ENCODE data around the gene ZNF490. TPM values are rescaled to one million over a fixed set of nuclear protein-coding genes. Genes with fewer than 3 reads are reported as not detected.
A peak's percentile ranks its signal among the peaks of the same experiment; 100 is the strongest.
"Not testable (repeated sequence)": the region's sequence is repeated elsewhere in the genome, so short reads cannot be mapped to it uniquely, and the experiment has no call there.

The ZNF490 gene
- total RNA-seq, 8 experiments from 2014 or later, result 6.0 to 11.1 (median 7.3) TPM

DNA sequence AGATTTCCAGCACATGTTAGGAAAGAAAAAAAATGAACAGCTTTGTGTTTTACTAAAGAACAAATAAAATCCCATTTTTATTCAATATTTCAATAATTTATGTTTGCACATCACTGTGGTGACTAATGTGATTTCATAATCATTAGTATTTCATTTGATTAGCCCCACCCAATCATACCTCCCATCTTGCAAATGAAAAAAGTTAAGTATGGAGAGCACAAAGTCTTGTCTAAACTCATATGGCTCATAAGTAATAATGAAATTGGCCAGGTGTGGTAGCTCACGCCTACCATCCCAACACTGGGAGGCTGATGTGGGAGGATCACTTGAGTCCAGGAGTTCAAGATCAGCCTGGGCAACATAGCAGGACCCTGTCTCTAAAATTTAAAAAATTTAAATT is 3.8 kb downstream of the ZNF490 start:
- no peak for ATAC-seq (replicated peaks in 6 of 8)
- 100% methylated on average over 1 of the region's 1 CpG; no CpG with 5 or more reads in 9 of the 10 experiments for WGBS, 10 experiments
- H3K27ac ChIP-seq, result no peak overlapping the region
- in situ Hi-C loops (cut with MboI; ENCODE audit: low pct_unique_long_range_greater_than_20kb in 2 of 9, low sequenced_read_pairs in 9 of 9, unreplicated experiment in 9 of 9), result no loop called here
- peaks cover 4 to 8% of the 10 kb centered on the region in 2 donors for H3K4me1 ChIP-seq (replicated peaks in 1 of 2)
- H3K4me3 ChIP-seq, result no peak overlapping the region

- H3K4me3 ChIP-seq, result no peak overlapping the region
- H3K27ac ChIP-seq, result no peak overlapping the region
- in situ Hi-C loops (cut with MboI; ENCODE audit: low pct_unique_long_range_greater_than_20kb in 2 of 9, low sequenced_read_pairs in 9 of 9, unreplicated experiment in 9 of 9), result no loop called here
- WGBS, 10 experiments, result 80 to 100% (median 92%) methylated on average over 1 of the region's 1 CpG; no CpG with 5 or more reads in 4 of the 10 experiments
- peak in 3 of 8 experiments; percentile 53 to 94 (median 91) for ATAC-seq (replicated peaks in 6 of 8)
- no peaks in the 10 kb centered on the region for H3K4me1 ChIP-seq (replicated peaks in 1 of 2)
These were observed 6.9 kb downstream of the ZNF490 start for GRCh38 chr19:12603714-12604113.

DNA sequence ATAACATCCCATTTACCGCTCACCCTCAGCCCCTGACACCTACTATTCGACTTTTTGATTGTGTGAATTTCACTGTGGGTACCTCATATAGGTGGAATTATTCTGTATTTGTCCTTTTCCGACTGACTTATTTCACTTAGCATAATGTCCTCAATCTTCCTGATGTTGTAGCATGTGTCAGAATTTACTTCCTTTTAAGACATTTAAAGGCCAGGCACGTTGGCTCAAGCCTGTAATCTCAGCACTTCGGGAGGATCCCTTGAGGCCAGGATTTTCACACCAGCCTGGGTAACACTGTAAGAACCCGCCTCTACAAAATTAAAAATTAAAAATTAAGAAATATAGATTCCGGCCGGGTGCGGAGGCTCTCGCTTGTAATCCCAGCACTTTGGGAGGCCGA is 13.0 kb downstream of the ZNF490 start:
- ATAC-seq (replicated peaks in 6 of 8), result no peak
- H3K4me1 ChIP-seq (replicated peaks in 1 of 2), result no peaks in the 10 kb centered on the region
- H3K4me3 ChIP-seq, result no peak overlapping the region
- no peak overlapping the region for H3K27ac ChIP-seq
- 77 to 93% (median 86%) methylated on average over 4 to 11 of the region's 11 CpGs; no CpG with 5 or more reads in 2 of the 10 experiments for WGBS, 10 experiments
- in situ Hi-C loops (cut with MboI; ENCODE audit: low pct_unique_long_range_greater_than_20kb in 2 of 9, low sequenced_read_pairs in 9 of 9, unreplicated experiment in 9 of 9), result no loop called here

- 55 to 100% (median 75%) methylated on average over 1 to 14 of the region's 38 CpGs; no CpG with 5 or more reads in 2 of the 10 experiments for WGBS, 10 experiments
- H3K27ac ChIP-seq, result no peak overlapping the region
- H3K4me1 ChIP-seq (replicated peaks in 1 of 2), result no peaks in the 10 kb centered on the region
- no peak for ATAC-seq (replicated peaks in 6 of 8)
- H3K4me3 ChIP-seq, result no peak overlapping the region
- in situ Hi-C loops (cut with MboI; ENCODE audit: low pct_unique_long_range_greater_than_20kb in 2 of 9, low sequenced_read_pairs in 9 of 9, unreplicated experiment in 9 of 9), result no loop called here
These were observed 13.6 kb downstream of the ZNF490 start for GRCh38 chr19:12596927-12597548.

DNA sequence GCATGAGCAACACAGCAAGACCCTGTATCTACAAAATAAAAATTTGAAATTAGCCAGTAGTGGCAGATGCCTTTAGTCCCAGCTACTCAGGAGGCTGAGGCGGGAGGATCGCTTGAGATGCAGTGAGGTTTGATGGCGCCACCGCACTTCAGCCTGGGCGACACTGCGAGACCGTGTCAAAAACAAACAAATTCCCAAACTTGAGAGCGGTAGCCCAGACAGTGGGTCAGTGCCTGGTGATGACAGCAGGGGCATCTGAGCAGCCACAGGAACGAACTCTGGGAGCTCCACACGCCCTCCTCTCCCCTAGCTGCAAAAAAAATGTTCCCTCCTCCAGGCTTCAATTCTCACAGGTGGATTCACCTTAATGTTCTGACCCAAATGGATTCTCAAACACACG is 14.1 kb downstream of the ZNF490 start:
- Histone ChIP-seq H3K27ac (no peak overlapping the region), H3K4me1 (replicated peaks in 1 of 2) (no peaks in the 10 kb centered on the region), H3K4me3 (no peak overlapping the region)
- no peak for ATAC-seq (replicated peaks in 6 of 8)
- in situ Hi-C loops (cut with MboI; ENCODE audit: low pct_unique_long_range_greater_than_20kb in 2 of 9, low sequenced_read_pairs in 9 of 9, unreplicated experiment in 9 of 9), result no loop called here
- WGBS, 10 experiments, result 83 to 100% (median 95%) methylated on average over 1 to 10 of the region's 11 CpGs; no CpG with 5 or more reads in 4 of the 10 experiments

- Histone ChIP-seq H3K27ac (no peak overlapping the region), H3K4me3 (no peak overlapping the region), H3K4me1 (replicated peaks in 1 of 2) (no peaks in the 10 kb centered on the region)
- WGBS, 10 experiments, result 66 to 100% (median 92%) methylated on average over 1 to 7 of the region's 9 CpGs
- ATAC-seq (replicated peaks in 6 of 8), result no peak
- in situ Hi-C loops (cut with MboI; ENCODE audit: low pct_unique_long_range_greater_than_20kb in 2 of 9, low sequenced_read_pairs in 9 of 9, unreplicated experiment in 9 of 9), result no loop called here
These were observed 29.5 kb downstream of the ZNF490 start for GRCh38 chr19:12581100-12581499.

DNA sequence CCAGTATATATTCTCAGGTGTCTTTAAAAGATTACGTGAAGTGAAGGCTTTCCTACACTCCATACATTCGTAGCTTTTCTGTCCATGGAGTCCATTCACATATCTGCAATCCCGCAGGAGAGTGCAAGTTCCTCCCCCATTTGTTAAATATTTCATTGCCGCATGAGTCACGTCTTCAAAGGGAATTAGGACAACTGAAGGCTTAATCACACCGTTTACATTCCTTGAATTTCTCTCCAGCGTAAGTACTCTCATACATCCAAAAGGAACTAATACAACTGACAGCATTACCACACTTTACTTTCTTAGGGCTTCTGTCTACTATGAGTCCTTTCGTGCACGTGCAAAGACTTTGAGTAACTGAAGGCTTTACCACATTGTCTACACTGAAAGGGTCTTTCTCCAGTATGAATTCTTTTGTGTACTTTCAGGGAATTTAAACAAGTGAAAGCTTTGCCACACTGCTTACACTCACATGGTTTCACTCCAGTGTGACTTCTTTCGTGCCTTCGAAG is 30.4 kb downstream of the ZNF490 start:
- WGBS, 10 experiments, result 80 to 98% (median 93%) methylated on average over 2 to 11 of the region's 11 CpGs
- no peak overlapping the region for H3K4me3 ChIP-seq
- in situ Hi-C loops (cut with MboI; ENCODE audit: low pct_unique_long_range_greater_than_20kb in 2 of 9, low sequenced_read_pairs in 9 of 9, unreplicated experiment in 9 of 9), result no loop called here
- H3K4me1 ChIP-seq (replicated peaks in 1 of 2), result no peaks in the 10 kb centered on the region
- H3K27ac ChIP-seq, result no peak overlapping the region
- ATAC-seq (replicated peaks in 6 of 8), result no peak

GRCh38 chr19:12578641-12579040 is 32.0 kb downstream of the ZNF490 start:
- WGBS, 10 experiments, result 60 to 98% (median 80%) methylated on average over 1 to 8 of the region's 10 CpGs; no CpG with 5 or more reads in 5 of the 10 experiments
- Histone ChIP-seq H3K4me1 (replicated peaks in 1 of 2) (no peaks in the 10 kb centered on the region), H3K27ac (no peak overlapping the region), H3K4me3 (no peak overlapping the region)
- in situ Hi-C loops (cut with MboI; ENCODE audit: low pct_unique_long_range_greater_than_20kb in 2 of 9, low sequenced_read_pairs in 9 of 9, unreplicated experiment in 9 of 9), result no loop called here
- no peak for ATAC-seq (replicated peaks in 6 of 8)

DNA sequence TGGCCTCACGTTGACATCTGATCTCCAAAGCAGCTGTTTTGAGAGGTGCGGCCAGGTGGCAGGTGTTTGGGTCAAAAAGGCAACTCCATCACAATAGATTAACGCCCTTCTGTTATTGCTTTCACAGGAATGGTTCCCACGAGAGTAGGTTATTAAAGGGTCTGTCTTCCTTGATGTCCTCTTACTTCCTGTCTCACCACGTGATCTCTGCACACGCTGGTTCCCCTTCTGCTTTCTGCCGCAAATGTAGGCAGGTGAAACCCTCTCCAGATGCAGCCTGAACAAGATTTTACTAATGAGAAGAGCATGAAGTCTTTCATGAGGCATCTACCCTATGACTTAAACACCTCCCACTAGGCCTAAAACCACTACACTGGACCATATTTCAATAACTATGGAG is 36.6 kb downstream of the ZNF490 start:
- Histone ChIP-seq H3K4me1 (replicated peaks in 1 of 2) (no peaks in the 10 kb centered on the region), H3K27ac (no peak overlapping the region), H3K4me3 (no peak overlapping the region)
- in situ Hi-C loops (cut with MboI; ENCODE audit: low pct_unique_long_range_greater_than_20kb in 2 of 9, low sequenced_read_pairs in 9 of 9, unreplicated experiment in 9 of 9), result no loop called here
- ATAC-seq (replicated peaks in 6 of 8), result no peak
- WGBS, 10 experiments, result 6 to 96% (median 80%) methylated on average over 1 to 5 of the region's 7 CpGs; no CpG with 5 or more reads in 3 of the 10 experiments

- Histone ChIP-seq H3K27ac (no peak overlapping the region), H3K4me1 (replicated peaks in 1 of 2) (no peaks in the 10 kb centered on the region), H3K4me3 (no peak overlapping the region)
- no peak for ATAC-seq (replicated peaks in 6 of 8)
- in situ Hi-C loops (cut with MboI; ENCODE audit: low pct_unique_long_range_greater_than_20kb in 2 of 9, low sequenced_read_pairs in 9 of 9, unreplicated experiment in 9 of 9), result no loop called here
- 67 to 100% (median 83%) methylated on average over 1 to 4 of the region's 4 CpGs; no CpG with 5 or more reads in 1 of the 10 experiments for WGBS, 10 experiments
These were observed 42.7 kb downstream of the ZNF490 start for GRCh38 chr19:12567951-12568350.

DNA sequence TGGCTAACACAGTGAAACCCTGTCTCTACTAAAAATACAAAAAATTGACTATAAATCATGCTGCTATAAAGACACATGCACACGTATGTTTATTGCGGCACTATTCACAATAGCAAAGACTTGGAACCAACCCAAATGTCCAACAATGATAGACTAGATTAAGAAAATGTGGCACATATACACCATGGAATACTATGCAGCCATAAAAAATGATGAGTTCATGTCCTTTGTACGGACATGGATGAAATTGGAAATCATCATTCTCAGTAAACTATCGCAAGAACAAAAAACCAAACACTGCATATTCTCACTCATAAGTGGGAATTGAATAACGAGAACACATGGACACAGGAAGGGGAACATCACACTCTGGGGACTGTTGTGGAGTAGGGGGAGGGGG is 44.2 kb downstream of the ZNF490 start:
- H3K4me3 ChIP-seq; in situ Hi-C loops (cut with MboI; ENCODE audit: low pct_unique_long_range_greater_than_20kb in 2 of 9, low sequenced_read_pairs in 9 of 9, unreplicated experiment in 9 of 9); ATAC-seq (replicated peaks in 6 of 8); H3K4me1 ChIP-seq (replicated peaks in 1 of 2); H3K27ac ChIP-seq: not testable (repeated sequence)
- WGBS, 10 experiments, result no CpG with 5 or more reads among the region's 5 CpGs

DNA sequence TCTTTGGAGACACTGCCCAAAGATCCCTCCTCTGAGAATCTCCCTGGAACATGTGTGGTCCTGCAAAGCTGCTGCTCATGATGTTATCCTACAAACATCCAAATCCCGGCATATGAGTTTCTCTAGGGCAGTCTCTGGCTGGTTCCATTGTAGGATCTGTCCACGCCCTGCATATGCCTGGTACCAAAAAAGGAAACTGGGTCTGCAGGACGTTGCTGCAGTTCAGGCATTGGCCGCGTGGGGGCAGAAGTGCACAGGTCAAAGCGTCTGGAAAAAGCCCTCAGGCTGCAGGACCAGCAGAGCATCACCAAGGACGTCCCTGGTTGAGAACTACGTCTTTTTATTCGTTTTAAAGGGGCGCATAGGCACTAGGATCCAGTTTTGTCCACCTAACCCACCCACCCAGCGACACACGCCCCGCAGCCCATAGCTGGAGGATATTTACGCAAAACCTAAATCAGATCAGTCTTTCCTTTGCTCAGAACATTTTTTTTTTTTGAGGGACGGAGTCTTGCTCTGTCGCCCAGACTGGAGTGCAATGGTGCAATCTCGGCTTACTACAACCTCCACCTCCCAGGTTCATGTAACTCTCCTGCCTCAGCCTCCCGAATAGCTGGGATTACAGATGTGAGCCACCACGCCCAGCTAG is 46.5 kb downstream of the ZNF490 start:
- Histone ChIP-seq H3K27ac (no peak overlapping the region), H3K4me3 (no peak overlapping the region), H3K4me1 (replicated peaks in 1 of 2) (no peaks in the 10 kb centered on the region)
- WGBS, 10 experiments, result 1 to 67% (median 10%) methylated on average over 3 to 10 of the region's 19 CpGs; no CpG with 5 or more reads in 3 of the 10 experiments
- peak; percentile 58 to 99 (median 74) for ATAC-seq (replicated peaks in 6 of 8)
- in situ Hi-C loops (cut with MboI; ENCODE audit: low pct_unique_long_range_greater_than_20kb in 2 of 9, low sequenced_read_pairs in 9 of 9, unreplicated experiment in 9 of 9), result no loop called here

- 25 to 100% (median 96%) methylated on average over 1 to 13 of the region's 39 CpGs; no CpG with 5 or more reads in 5 of the 10 experiments for WGBS, 10 experiments
- Histone ChIP-seq H3K4me1 (replicated peaks in 1 of 2) (peaks cover 7% of the 10 kb centered on the region in 2 donors), H3K27ac (no peak overlapping the region), H3K4me3 (no peak overlapping the region)
- in situ Hi-C loops (cut with MboI; ENCODE audit: low pct_unique_long_range_greater_than_20kb in 2 of 9, low sequenced_read_pairs in 9 of 9, unreplicated experiment in 9 of 9), result no loop called here
- no peak for ATAC-seq (replicated peaks in 6 of 8)
These were observed 55.1 kb downstream of the ZNF490 start for GRCh38 chr19:12555456-12555930.

Data from motor neuron (in vitro differentiated cells).